HG03378 (cell line): Measurements from ENCODE around the gene OR4K13.
A peak's percentile ranks its signal among the peaks of the same experiment; 100 is the strongest.

Source experiments
- ATAC-seq: cut with Tn5 transposase; IDR thresholded peaks from one replicate; pipeline ENCODE4 v1.9.1; 2021; ENCODE audit warnings: mild to moderate bottlenecking, moderate library complexity; ENCODE audit not compliant: unreplicated experiment

The OR4K13 gene, protein sequence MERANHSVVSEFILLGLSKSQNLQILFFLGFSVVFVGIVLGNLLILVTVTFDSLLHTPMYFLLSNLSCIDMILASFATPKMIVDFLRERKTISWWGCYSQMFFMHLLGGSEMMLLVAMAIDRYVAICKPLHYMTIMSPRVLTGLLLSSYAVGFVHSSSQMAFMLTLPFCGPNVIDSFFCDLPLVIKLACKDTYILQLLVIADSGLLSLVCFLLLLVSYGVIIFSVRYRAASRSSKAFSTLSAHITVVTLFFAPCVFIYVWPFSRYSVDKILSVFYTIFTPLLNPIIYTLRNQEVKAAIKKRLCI

DNA sequence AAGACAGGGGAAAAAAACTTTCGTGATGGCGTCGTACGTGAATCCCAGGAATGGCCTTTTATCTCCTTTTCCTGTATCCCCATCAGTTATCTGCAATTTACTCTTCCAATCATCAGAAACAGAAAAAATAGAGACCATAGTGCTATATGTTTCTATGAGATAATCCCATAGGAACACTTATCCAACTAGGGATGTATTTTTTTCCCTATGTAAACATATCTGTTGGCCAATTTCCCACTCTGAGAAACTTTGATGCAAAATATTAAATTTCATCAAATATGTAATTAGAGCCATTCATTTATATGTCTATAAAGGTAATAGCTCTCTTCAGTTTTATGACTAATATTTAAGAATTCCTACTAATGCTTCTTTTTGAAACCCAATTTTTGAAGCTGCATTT is at the start of gene OR4K13:
Gene OR4K13 (minus strand): TSS at position 101 of the 400 bp plus-strand sequence. CDS start 1,280 bp downstream, outside the sequence.
- ATAC-seq = no peak

DNA sequence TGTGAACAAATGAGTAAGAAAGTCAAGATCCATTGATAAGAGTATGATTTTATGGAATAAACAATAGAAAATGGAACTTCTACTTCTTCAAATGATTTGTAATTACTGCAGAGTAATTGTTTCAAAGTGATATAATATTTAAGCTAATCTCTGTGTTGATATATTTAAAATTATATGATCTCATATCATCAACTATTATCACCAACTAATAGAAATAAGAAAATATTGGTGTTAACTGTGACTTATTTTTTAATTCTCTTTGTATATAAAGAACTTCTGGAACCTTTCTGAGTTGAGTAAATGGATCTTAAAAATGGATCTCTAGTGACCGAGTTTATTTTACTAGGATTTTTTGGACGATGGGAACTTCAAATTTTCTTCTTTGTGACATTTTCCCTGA is 23.9 kb upstream of the OR4K13 start, which contains the start of gene OR4L1:
Gene OR4L1 (plus strand): TSS at position 301 of the 400 bp plus-strand sequence. CDS start 0 bp downstream, at position 301.
- ATAC-seq = no peak

DNA sequence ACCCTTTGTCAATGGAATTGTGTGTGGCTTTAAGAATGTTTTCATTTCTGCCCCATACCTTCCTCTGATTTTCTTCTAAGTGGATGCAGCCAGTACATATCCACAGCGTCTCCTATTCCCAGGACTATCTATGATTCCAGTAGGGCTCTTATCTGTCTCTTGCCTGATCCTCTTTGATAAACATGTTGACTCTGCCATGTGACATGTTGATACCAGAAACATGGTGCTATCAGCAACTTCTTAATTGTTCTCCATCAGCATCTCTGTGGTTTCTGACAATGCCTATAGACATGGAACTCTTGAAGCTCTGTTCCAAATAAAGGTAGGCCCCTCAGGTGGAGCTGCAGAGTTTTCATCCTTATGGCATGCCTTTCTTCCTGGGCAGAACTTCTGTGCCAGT is 12.4 kb upstream of the OR4K13 start:
- no peak for ATAC-seq

DNA sequence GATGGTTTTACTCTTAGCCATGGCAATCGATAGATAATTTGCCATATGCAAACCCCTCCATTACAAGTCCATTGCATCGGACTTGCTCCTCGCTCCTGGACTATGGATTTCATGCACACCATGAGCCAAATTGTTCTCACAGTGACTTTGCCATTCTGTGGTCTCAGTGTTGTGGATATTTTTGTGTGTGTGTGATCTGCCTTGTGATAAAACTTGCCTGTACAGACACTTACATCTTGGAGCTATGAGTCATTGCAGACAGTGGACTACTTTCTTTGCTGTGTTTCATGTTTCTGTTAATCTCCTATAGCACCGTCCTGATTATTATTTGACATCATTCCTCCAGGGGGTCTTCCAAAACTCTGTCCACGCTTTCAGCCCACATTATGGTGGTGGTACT is 8.4 kb upstream of the OR4K13 start:
- no peak for ATAC-seq

DNA sequence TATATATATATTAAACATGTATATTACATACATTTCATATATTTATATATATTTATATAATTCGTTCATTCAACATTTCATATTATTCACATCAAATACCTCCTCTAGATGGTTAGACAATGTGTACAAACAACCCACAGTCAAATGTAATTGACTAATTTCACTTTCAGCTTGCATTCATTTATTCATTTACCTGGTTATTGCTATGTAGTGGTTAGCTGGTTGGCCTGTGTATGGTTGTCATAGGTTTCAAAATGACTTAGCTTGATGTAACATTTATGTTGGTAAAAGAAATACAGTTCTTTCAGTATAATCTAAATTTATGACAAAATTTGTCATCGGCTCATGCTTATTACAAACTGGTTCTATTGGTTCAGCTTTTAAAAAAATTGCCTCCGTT is 389 bp downstream of the OR4K13 start:
- ATAC-seq = peak; percentile 47

DNA sequence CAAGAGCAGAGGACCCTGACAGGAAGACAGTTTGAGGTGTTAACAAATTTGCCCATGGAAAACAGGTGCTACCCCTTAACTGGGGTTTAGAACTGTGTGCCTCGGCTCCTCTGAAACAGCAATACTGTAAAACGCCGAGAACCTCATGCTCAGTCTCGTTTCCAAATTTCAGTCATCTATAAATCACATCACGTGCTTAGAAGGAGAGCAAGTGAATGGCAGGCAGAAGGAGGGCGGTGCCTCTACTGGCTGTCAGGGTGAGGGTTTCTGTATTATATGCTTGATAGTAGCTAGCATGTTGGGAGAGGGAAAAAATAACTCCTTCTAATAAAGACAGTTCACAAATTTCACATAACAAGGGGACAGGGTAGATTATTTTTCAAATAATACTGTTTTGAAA is 4.8 kb downstream of the OR4K13 start:
- no peak for ATAC-seq

DNA sequence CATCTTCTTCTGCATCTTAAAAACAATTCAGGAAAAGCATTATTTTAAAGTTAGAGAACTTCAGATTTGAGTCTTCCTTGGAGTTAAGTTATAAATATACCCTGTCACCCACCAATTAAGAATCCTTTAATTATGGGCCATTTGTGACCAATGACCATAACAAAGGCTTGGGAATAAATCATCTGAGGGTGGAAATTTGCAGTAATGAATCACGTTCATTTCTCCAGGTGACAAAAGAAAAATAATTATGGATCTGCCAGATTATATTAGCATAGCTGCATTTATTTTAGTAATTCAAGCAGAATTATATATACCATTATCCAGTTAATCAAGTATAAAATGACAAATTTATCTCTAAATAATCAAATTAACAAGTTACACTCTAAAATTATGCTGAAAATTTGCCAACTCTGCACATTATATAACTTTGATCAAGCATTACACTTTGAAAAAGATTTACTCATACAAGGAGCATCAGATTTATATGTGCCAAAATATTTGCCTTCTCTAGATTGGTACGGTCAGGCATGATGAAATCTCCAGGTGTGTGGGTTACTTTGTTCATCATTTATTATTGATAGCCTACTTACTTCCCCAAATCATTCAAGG is 16.5 kb downstream of the OR4K13 start, which contains the start of gene OR4K14:
Gene OR4K14 (minus strand): TSS at position 51 of the 609 bp plus-strand sequence. CDS start 4,114 bp downstream, outside the sequence.
- no peak for ATAC-seq

DNA sequence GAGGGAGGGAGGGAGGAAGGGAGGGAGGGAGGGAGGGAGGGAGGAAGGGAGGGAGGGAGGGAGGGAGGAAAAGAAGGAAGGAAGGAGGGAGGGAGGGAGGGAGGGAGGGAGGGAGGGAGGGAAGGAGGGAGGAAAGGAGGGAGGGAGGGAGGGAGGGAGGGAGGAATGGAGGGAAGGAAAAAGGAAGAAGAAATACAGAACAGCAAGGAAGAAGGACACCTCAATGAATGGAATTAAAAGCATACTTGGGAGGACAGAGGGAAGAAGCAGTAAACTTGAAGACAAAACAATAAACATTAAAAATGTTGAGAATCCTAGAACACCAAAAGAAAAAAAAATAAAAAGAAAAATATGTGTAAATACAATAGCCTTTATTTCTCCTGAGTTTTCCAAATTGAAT is 27.7 kb downstream of the OR4K13 start:
- no peak for ATAC-seq

DNA sequence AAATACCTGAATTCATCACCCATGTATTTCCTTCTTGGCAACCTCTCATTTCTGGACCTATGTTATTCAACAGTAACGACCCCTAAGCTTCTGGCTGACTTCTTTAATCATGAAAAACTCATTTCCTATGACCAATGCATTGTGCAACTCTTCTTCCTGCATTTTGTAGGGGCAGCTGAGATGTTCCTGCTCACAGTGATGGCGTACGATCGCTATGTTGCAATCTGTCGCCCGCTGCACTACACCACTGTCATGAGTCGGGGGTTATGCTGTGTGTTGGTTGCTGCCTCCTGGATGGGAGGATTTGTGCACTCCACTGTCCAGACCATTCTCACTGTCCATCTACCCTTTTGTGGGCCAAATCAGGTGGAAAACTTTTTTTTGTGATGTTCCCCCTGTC is 33.5 kb downstream of the OR4K13 start:
- no peak for ATAC-seq

DNA sequence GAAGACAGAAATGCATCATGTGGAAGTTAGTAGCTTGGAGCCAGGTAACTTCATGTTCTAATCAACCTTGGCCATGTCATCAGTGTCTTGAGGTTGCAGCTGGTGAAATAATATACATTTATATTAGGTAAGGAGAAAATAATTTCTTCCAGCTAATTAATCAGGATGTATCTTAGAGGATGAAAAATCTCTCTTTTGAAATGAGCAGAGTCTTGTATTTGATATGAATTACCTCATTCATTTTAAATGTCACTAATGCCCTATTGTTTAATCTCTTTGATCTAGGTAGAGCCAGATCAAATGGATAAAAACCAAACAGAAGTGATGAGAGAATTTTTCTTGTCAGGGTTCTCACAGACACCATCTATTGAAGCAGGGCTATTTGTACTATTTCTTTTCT is 34.0 kb downstream of the OR4K13 start, which contains the start of gene OR4Q2:
Gene OR4Q2 (plus strand): TSS at position 301 of the 400 bp plus-strand sequence.
- no peak for ATAC-seq

DNA sequence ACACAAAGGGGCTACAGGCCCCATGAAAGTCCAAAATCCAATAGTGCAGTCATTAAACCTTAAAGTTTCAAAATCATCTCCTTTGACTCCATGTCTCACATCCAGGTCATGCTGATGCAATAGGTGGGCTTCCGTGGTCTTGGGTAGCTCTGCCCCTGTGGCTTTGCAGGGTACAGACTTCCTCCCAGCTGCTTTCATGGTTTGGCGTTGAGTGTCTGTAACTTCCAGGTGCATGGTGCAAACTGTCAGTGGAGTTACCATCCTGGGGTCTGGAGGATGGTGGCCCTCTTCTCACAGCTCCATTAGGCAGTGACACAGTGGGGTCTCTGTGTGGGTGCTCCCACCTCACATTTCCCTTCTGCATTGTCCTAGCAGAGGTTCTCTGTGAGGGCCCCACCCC is 42.4 kb downstream of the OR4K13 start:
- no peak for ATAC-seq
